A549 (cell line): ENCODE measurements around the gene OR6B2.

Experiments used
- POLR2A ChIP-seq: IDR thresholded peaks from 2 replicates; pipeline ENCODE4 v1.6.1; 2012; ENCODE audit warnings: mild to moderate bottlenecking, low read length
- SMC3 ChIP-seq: fragments of >200 bp; sonication (Bioruptor Twin); formaldehyde crosslinking; IDR thresholded peaks from 3 replicates; pipeline ENCODE4 v1.6.1; 2018; ENCODE audit warnings: inconsistent platforms

DNA sequence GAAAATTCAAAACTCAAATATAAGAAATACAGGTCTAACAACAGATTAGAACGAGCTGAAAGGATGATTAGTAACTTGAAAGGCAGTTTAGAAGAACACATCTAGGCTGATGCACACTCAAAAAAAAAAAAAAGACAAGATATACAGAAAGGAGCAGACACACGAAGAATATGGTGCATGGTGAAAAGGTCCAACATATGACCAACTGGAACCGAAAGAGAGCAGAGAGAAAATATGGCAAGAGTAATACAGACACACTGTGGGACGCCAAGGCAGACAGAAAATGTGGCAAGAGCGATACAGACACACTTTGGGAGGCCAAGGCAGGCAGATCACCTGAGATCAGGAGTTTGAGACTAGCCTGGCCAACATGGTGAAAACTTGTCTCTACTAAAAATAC lies 44.9 kb downstream of the OR6B2 start:
- no peak for TF ChIP-seq POLR2A
- no peak for TF ChIP-seq SMC3
